Uterus (tissue), 4 donors: ENCODE results near the gene NOC4L. TPM values are rescaled to one million over a fixed set of nuclear protein-coding genes. Genes with fewer than 3 reads are reported as not detected.

Experiments
- DNase-seq, 2 donors: peaks; one replicate each; pipeline ENCODE4 v3.0.0-alpha.2; 2019 to 2020
- H3K27ac ChIP-seq, 2 donors: fragments of 200-600 bp; sonication (generic); 1 replicate in 1 of 2; 2 replicates in 1 of 2; pipeline ENCODE4 v1.5.1; 2016 to 2018
- H3K27me3 ChIP-seq, 2 donors: fragments of 200-600 bp; sonication (generic); one replicate each; pipeline ENCODE4 v1.5.1; 2018 to 2019; ENCODE audit warnings: control low read depth in 1 of 2
- H3K36me3 ChIP-seq, 2 donors: fragments of 200-600 bp; sonication (generic); one replicate each; pipeline ENCODE4 v1.5.1; 2019; ENCODE audit warnings: control low read depth in 1 of 2
- H3K4me1 ChIP-seq, 2 donors: fragments of 200-600 bp; sonication (generic); one replicate each; pipeline ENCODE4 v1.5.1; 2018 to 2019; ENCODE audit warnings: control low read depth in 1 of 2
- H3K4me3 ChIP-seq, 2 donors: fragments of 200-600 bp; sonication (generic); 1 replicate in 1 of 2; 2 replicates in 1 of 2; pipeline ENCODE4 v1.5.1; 2018 to 2019; ENCODE audit warnings: mild to moderate bottlenecking in 1 of 2
- H3K9me3 ChIP-seq, 2 donors: fragments of 200-600 bp; sonication (generic); one replicate each; pipeline ENCODE4 v1.5.1; 2019; ENCODE audit warnings: control low read depth in 1 of 2
- POLR2A ChIP-seq, 2 donors: fragments of 450-650 bp; IDR thresholded peaks; one replicate each; pipeline ENCODE4 v1.6.1; 2016; ENCODE audit warnings: antibody characterized with exemption in 2 of 2, mild to moderate bottlenecking in 1 of 2, moderate library complexity in 1 of 2
- intact Hi-C: fragments of 100-400 bp; cut with DNase I; formaldehyde crosslinking; loops from one replicate; pipeline ENCODE4 v1.15.1; 2023; ENCODE audit warnings: low total_unique reads
- total RNA-seq, 4 donors: library from RNA; depleted of rRNA in 3 of 4; stranded (reverse); fragments of >200 nt in 3 of 4; gene quantifications; one replicate each; pipeline versions ENCODE4 v1.1.0 to v1.2.4, GENCODE V29; 2014 to 2023
- TF ChIP-seq, protein P1 (sequence below), 4 experiments: fragments of 200-600 bp in 2 of 4; fragments of 450-650 bp in 2 of 4; sonication (generic) in 2 of 4; IDR thresholded peaks; one replicate each; pipeline ENCODE4 v1.5.1; 2016 to 2019; ENCODE audit warnings: antibody characterized with exemption in 4 of 4, mild to moderate bottlenecking in 2 of 4, moderate library complexity in 1 of 4
- donor health status: DM: yes; HTN: yes; CAD: no.

NOC4L gene
- total RNA-seq, 4 donors from 2014 or later = 9.4 to 15.4 TPM; not detected in 2

- Histone ChIP-seq H3K27me3 (no peaks in the 10 kb centered on the region), H3K4me1 (peaks cover 0 to 15% of the 10 kb centered on the region in 2 donors), H3K4me3 (peak overlapping the region; percentile 44 to 46), H3K36me3 (no peaks in the 10 kb centered on the region), H3K27ac (peak overlapping the region; percentile 54 to 70), H3K9me3 (no peaks in the 10 kb centered on the region)
- peak; percentile 83 to 86 for DNase-seq
- intact Hi-C loops = no loop called here
- TF ChIP-seq, protein P1, sequence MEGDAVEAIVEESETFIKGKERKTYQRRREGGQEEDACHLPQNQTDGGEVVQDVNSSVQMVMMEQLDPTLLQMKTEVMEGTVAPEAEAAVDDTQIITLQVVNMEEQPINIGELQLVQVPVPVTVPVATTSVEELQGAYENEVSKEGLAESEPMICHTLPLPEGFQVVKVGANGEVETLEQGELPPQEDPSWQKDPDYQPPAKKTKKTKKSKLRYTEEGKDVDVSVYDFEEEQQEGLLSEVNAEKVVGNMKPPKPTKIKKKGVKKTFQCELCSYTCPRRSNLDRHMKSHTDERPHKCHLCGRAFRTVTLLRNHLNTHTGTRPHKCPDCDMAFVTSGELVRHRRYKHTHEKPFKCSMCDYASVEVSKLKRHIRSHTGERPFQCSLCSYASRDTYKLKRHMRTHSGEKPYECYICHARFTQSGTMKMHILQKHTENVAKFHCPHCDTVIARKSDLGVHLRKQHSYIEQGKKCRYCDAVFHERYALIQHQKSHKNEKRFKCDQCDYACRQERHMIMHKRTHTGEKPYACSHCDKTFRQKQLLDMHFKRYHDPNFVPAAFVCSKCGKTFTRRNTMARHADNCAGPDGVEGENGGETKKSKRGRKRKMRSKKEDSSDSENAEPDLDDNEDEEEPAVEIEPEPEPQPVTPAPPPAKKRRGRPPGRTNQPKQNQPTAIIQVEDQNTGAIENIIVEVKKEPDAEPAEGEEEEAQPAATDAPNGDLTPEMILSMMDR (IDR thresholded peaks at IDR 0.05) = peak in 1 of 4 experiments; percentile 5
- TF ChIP-seq POLR2A (IDR thresholded peaks at IDR 0.05) = peak; percentile 37 to 52
These were observed 45.2 kb downstream of the NOC4L start for GRCh38 chr12:132189378-132190011.

- no peak for TF ChIP-seq POLR2A (IDR thresholded peaks at IDR 0.05)
- TF ChIP-seq, protein P1 (IDR thresholded peaks at IDR 0.05) = no peak
- H3K27ac ChIP-seq = peak overlapping the region; percentile 54 to 67
- H3K36me3 ChIP-seq = no peaks in the 10 kb centered on the region
- H3K9me3 ChIP-seq = no peaks in the 10 kb centered on the region
- no peak for DNase-seq
- intact Hi-C loops = no loop called here
- H3K4me3 ChIP-seq = peak overlapping the region; percentile 44 to 46
- H3K27me3 ChIP-seq = no peaks in the 10 kb centered on the region
- peaks cover 0 to 15% of the 10 kb centered on the region in 2 donors for H3K4me1 ChIP-seq
These were observed 45.9 kb downstream of the NOC4L start for GRCh38 chr12:132190012-132190755.

GRCh38 chr12:132190834-132191500 is 46.7 kb downstream of the NOC4L start:
- TF ChIP-seq, protein P1 (IDR thresholded peaks at IDR 0.05) = no peak
- no peak for TF ChIP-seq POLR2A (IDR thresholded peaks at IDR 0.05)
- Histone ChIP-seq H3K27me3 (no peaks in the 10 kb centered on the region), H3K36me3 (no peaks in the 10 kb centered on the region), H3K4me3 (no peak overlapping the region), H3K9me3 (no peaks in the 10 kb centered on the region), H3K4me1 (peaks cover 0 to 15% of the 10 kb centered on the region in 2 donors), H3K27ac (no peak overlapping the region)
- no peak for DNase-seq
- intact Hi-C loops = no loop called here

- Histone ChIP-seq H3K36me3 (no peaks in the 10 kb centered on the region), H3K9me3 (no peaks in the 10 kb centered on the region), H3K27ac (no peak overlapping the region), H3K4me1 (peaks cover 0 to 15% of the 10 kb centered on the region in 2 donors), H3K4me3 (no peak overlapping the region), H3K27me3 (no peaks in the 10 kb centered on the region)
- intact Hi-C loops = no loop called here
- DNase-seq = no peak
- no peak for TF ChIP-seq POLR2A (IDR thresholded peaks at IDR 0.05)
- TF ChIP-seq, protein P1 (IDR thresholded peaks at IDR 0.05) = no peak
These were observed 47.7 kb downstream of the NOC4L start for GRCh38 chr12:132191715-132192553.
